OCI-LY1 (cell line): ENCODE results near the gene BTBD9.

Experiments used
- H2AFZ ChIP-seq: fragments of 200-600 bp; sonication (generic), shearing (Covaris generic); 2 replicates; pipeline ENCODE4 v1.6.0; 2014; ENCODE audit warnings: antibody characterized with exemption, mild to moderate bottlenecking, low read length
- H3F3A ChIP-seq: fragments of 200-600 bp; sonication (generic), shearing (Covaris generic); 2 replicates; pipeline ENCODE4 v1.6.0; 2014; ENCODE audit warnings: mild to moderate bottlenecking, antibody characterized with exemption, low read length, moderate library complexity; ENCODE audit not compliant: insufficient read depth
- H3K27ac ChIP-seq: fragments of 200-600 bp; sonication (generic); 2 replicates; pipeline ENCODE4 v1.5.1; 2014; ENCODE audit warnings: low read length, mixed run types, mild to moderate bottlenecking, low read depth; ENCODE audit not compliant: poor library complexity, severe bottlenecking
- H3K27me3 ChIP-seq: fragments of 200-600 bp; sonication (generic); 2 replicates; pipeline ENCODE4 v1.6.0; 2014; ENCODE audit warnings: antibody characterized with exemption, mild to moderate bottlenecking, low read length, moderate library complexity; ENCODE audit not compliant: insufficient read depth
- H3K36me3 ChIP-seq: fragments of 200-600 bp; sonication (generic); 2 replicates; pipeline ENCODE4 v1.6.1; 2014; ENCODE audit warnings: mild to moderate bottlenecking, antibody characterized with exemption, low read length, moderate library complexity, mixed read lengths; ENCODE audit not compliant: insufficient read depth
- H3K4me1 ChIP-seq: fragments of 200-600 bp; sonication (generic); 2 replicates; pipeline ENCODE4 v1.5.1; 2014; ENCODE audit warnings: mild to moderate bottlenecking, low read length, moderate library complexity; ENCODE audit not compliant: insufficient read depth, severe bottlenecking
- H3K4me2 ChIP-seq: fragments of 200-600 bp; sonication (generic), shearing (Covaris generic); 2 replicates; pipeline ENCODE4 v1.6.1; 2014; ENCODE audit warnings: low read length
- H3K4me3 ChIP-seq: fragments of 200-600 bp; sonication (generic); 2 replicates; pipeline ENCODE4 v1.5.1; 2014; ENCODE audit warnings: low read length, low read depth, mild to moderate bottlenecking, mixed read lengths; ENCODE audit not compliant: poor library complexity, severe bottlenecking
- H3K79me2 ChIP-seq: fragments of 200-600 bp; shearing (Covaris generic); 2 replicates; pipeline ENCODE4 v1.6.1; 2016; ENCODE audit warnings: mixed run types, low read length, mixed read lengths; ENCODE audit not compliant: insufficient read depth
- H3K9ac ChIP-seq: fragments of 200-600 bp; sonication (generic), shearing (Covaris generic); 2 replicates; pipeline ENCODE4 v1.6.1; 2014; ENCODE audit warnings: mild to moderate bottlenecking, low read length, mixed read lengths
- H3K9me2 ChIP-seq: fragments of 200-600 bp; sonication (generic), shearing (Covaris generic); 2 replicates; pipeline ENCODE4 v1.6.1; 2014; ENCODE audit warnings: low read depth, mild to moderate bottlenecking, low read length, mixed read lengths
- H3K9me3 ChIP-seq: fragments of 200-600 bp; shearing (Covaris generic); 2 replicates; pipeline ENCODE4 v1.6.1; 2014; ENCODE audit warnings: low read length, mixed read lengths
- H4K20me1 ChIP-seq: fragments of 200-600 bp; sonication (generic), shearing (Covaris generic); 2 replicates; pipeline ENCODE4 v1.6.0; 2016; ENCODE audit warnings: mild to moderate bottlenecking, low read length; ENCODE audit not compliant: insufficient read depth
- CTCF ChIP-seq: fragments of 200-600 bp; sonication (generic), shearing (Covaris generic); IDR thresholded peaks from 2 replicates; pipeline ENCODE4 v1.5.1; 2017; ENCODE audit warnings: mild to moderate bottlenecking, antibody characterized with exemption, low read length, moderate library complexity, mixed read lengths
- EZH2 ChIP-seq: fragments of 200-600 bp; sonication (generic), shearing (Covaris generic); IDR thresholded peaks from 2 replicates; pipeline ENCODE4 v1.8.0; 2017; ENCODE audit warnings: borderline replicate concordance, mixed run types, mild to moderate bottlenecking, antibody characterized with exemption, low read length, moderate library complexity, mixed read lengths

Gene BTBD9

GRCh38 chr6:38175786-38176185, 463.9 kb downstream of the BTBD9 start:
- Histone ChIP-seq H3K79me2 (no peaks in the 10 kb centered on the region), H3K36me3 (no peaks in the 10 kb centered on the region), H4K20me1 (no peaks in the 10 kb centered on the region), H3K4me3 (no peak overlapping the region), H3K27ac (no peak overlapping the region), H3K4me2 (no peak overlapping the region), H2AFZ (no peak overlapping the region), H3K9me2 (no peaks in the 10 kb centered on the region), H3K27me3 (no peaks in the 10 kb centered on the region), H3K9me3 (no peaks in the 10 kb centered on the region), H3K9ac (no peak overlapping the region), H3F3A (no peaks in the 10 kb centered on the region), H3K4me1 (no peaks in the 10 kb centered on the region)
- TF ChIP-seq CTCF (no peak), EZH2 (no peak)

DNA sequence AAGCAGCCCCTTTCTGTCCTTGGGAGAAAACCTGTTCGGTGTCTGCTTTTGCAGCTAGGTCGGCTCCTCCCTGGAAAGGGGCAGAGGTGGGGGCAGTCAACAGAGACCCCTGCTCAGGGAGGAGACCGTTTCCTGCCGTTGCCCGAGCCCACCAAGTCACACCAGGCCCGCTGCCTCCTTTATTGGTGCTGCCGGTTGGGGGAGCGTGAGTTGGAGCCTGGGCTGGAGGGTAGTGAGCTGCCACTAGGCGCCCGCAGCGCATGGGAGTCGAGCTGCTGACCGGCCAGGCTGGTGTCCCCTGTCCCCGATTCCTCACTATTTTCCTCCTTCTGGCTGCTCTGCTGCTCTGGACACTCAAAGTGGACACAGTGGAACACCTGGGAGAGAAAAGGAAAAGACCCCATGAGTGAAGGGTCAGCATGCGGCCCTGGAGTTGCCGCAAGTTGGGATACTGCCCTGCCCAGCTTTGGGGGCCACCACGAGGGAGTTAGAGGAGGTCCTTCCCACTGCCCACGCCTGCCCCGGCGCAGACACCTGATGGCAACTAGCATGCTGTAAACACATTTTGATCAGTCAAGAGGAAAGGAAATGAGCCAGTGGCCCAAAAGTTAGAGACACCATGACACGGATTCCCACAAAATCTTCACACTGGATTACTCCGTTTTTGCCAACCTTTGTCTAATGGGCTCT, 464.8 kb downstream of the BTBD9 start:
- no peak overlapping the region for H2AFZ ChIP-seq

GRCh38 chr6:38174315-38174714, 465.4 kb downstream of the BTBD9 start:
- Histone ChIP-seq H4K20me1 (no peaks in the 10 kb centered on the region), H3K27me3 (no peaks in the 10 kb centered on the region), H2AFZ (no peak overlapping the region), H3F3A (no peaks in the 10 kb centered on the region), H3K4me3 (no peak overlapping the region), H3K27ac (no peak overlapping the region), H3K4me1 (no peaks in the 10 kb centered on the region), H3K9me2 (no peaks in the 10 kb centered on the region), H3K9me3 (no peaks in the 10 kb centered on the region), H3K36me3 (no peaks in the 10 kb centered on the region), H3K79me2 (no peaks in the 10 kb centered on the region), H3K4me2 (no peak overlapping the region), H3K9ac (no peak overlapping the region)
- no peak for TF ChIP-seq CTCF
- TF ChIP-seq EZH2: no peak

More for the DNA sequence above, 464.8 kb downstream of the BTBD9 start:
- Histone ChIP-seq H3F3A (no peaks in the 10 kb centered on the region), H4K20me1 (no peaks in the 10 kb centered on the region), H3K9me3 (no peaks in the 10 kb centered on the region), H3K27ac (no peak overlapping the region), H3K79me2 (no peaks in the 10 kb centered on the region), H3K36me3 (no peaks in the 10 kb centered on the region), H3K27me3 (no peaks in the 10 kb centered on the region), H3K9ac (no peak overlapping the region), H3K9me2 (no peaks in the 10 kb centered on the region), H3K4me2 (no peak overlapping the region), H3K4me3 (no peak overlapping the region), H3K4me1 (no peaks in the 10 kb centered on the region)
- no peak for TF ChIP-seq EZH2
- no peak for TF ChIP-seq CTCF
